Activated CD4-positive, CD25-positive, alpha-beta regulatory T cell treated with anti-CD3 and anti-CD28 coated beads, Interleukin-2, amount 50 U/mL, for 24 hours (primary cell): ENCODE results near the gene NAT10.
"Not testable (repeated sequence)": the region's sequence is repeated elsewhere in the genome, so short reads cannot be mapped to it uniquely, and the experiment has no call there.

Source experiments
- ATAC-seq, 2 donors: fragments of 150-1000 bp; cut with Tn5 transposase; one replicate each; pipeline ENCODE4 v1.10.0; 2021; ENCODE audit warnings: mild to moderate bottlenecking in 1 of 2, moderate library complexity in 1 of 2

NAT10 gene

DNA sequence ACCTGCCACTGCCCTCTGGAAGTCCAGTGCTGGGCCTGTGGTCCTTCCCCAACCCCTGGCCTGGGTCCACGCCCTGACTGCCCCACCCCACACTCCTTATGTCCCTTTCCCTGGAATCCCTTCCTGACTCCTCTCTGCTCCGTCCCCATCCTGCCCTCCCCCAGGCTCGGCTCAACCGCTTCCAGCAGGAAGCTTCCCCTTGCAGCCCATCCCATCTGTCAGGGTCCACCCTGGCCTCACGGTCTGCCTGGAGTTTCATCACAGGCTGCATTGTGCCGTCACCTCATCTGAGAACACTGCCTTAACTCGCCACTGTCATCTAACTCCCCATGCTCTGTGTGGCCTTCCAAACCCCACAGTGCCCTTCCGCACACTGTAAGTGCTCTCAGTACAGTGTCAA is 64.3 kb downstream of the NAT10 start:
- no peak for ATAC-seq

DNA sequence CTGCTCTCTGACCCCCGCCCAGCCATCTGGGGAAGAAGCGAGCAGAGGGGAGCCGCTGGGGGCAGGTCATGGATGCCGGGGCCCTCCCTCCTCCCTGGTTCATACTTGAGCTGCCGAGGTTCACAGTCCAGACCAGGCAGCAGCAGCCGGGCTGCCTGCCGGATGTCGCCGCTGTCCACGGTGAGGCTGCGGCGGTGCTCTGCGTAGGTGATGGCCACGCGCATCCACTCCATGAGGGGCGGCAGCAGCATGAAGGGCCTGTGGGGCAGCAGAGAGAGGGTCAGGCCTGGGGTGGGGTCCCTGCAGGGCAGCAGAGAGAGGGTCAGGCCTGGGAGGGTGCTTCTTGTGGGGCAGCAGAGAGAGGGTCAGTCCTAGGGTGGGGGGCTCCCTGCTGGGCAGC is 67.6 kb downstream of the NAT10 start:
- ATAC-seq, result no peak

DNA sequence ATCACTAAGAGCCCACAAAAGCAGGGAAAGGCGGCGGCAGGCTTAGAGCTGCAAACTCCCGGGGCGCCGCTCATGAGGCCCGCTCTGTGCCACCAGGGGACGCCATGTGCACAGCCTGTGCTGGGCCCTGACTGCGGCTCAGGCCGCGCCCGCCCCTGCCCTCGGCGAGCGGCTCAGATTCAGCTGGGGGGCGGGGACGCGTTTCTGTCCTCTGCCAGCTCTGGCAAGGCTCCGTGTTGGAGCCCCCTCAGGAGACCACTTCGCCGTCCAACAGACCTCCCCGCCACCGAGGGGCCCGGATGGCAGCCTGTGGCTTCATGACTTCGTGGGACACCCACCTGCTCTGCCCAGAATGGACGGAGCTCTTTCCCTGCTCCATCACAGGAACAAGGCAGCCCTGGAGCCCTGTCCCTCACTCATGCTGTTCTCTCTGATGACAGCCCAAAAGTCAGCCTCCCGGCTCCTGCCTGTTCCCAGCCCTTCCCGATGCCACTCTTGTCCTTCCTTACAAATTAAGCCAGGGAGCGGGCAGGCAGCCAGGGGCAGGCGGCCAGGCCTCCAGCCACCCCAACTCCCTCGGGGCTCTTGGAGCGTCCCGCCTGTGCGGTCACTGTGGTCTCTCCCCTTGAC is 69.1 kb downstream of the NAT10 start:
- peak; percentile 97 for ATAC-seq

DNA sequence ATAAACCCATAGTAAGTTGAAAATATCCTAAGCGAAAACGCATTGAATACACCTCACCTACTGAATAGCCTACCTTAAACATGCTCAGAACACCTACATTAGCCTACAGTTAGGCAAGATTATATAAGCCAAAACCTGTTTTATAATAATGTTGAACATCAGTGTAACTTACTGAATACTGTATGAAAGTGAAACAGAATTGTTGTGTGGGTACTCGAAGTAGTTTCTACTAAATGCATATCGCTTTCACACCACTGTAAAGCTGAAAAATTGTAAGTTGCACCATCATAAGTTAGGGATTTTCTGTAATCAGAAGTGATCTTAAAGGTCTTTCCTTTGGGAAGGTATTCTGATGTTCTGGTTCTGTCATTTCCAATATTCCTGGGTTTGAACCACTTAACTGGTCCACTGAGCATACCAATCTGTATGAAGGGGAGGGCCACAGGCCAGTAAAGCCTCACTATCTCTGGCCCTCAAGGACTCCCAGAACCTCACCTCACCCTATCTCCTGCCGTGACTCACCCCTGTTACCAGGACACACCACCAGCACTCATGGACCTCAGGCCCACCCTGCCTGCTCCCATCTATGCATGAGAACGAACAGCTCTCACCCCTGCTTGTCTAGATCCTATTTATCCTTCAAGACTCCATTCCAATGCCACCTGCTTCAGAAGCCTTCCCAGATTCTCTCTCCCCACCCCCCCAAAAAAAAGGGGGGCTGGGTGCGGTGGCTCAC is 70.0 kb downstream of the NAT10 start:
- ATAC-seq, result peak in 1 of 2 donors; percentile 26

DNA sequence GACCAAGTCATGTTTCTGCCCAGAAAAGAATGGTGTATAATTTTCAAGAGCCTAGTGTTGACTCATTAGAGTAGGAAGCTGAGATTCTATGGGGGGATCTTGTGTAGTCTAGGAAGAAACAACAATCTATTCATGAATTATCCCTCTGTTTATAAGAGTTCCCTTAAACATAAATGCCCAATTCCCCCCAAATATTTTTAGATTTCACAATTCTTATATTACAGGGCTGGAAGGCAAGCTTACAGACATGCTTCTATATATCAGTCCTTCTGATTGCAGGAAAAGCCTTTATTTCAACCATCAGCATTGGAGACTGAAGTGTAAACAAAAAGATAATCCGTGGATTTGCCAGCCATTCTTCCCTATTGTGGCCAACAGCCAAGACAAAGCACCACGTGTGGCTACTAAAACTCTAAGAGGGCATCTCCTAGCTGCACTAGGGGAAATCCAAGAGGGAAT is 71.4 kb downstream of the NAT10 start:
- ATAC-seq, result no peak

DNA sequence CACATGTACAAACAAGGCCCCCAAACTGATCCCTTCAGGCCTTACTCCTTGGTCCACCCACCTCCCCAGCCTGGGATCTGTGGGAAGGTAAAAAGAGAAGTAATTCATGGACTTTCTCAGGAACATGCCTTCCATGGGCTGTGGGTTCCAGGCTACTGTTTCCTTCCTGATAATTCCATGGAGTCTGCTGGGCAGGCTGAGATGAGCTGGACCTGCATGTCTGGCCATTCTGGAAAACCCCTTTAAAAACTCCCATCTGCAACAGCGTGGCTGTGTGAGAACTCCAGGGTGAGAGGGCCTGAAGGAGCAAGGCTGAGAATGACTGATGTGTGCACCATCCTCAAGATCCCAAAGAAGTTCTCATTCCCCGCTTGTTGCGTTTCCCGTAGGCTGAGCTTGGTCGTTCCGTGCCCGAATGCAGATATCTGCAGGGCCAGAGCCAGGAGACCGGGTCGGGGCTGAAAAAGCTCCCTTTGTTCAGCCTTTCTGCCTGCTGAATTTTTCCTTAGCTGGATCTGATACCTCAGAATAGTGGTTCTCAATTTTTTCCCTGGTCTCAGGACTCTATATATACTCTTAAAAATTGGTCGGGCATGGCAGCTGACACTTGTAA is 72.9 kb downstream of the NAT10 start:
- ATAC-seq, result no peak

DNA sequence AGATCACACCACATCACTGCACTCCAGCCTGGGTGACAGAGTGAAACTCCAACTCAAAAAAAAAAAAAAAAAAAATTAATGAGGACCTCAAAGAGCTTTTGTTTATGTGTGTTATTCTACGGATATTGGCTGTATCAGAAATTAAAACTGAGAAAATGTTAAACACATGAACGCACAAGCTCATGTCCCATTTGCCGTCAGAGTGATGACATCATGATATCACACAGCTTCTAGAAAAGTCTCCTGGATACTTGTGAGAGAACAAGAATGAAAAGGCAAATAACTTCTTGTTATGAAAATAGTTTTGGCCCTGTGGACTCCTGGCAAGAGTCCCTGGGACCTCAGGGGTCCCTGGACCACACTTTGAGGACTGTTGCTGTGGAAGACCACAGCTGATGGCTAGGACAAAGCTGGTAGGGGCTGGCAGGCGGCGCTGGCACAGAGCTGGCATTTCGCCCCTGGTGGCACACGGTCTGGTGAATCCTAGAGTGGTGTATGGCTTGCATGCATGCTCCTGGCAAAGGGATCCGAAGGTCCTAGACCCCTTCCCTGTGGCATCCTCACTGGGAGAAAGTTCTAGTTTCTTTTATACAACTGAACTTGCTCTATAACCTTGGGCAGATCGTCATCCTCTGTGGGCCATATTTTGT is 73.7 kb downstream of the NAT10 start:
- no peak for ATAC-seq

DNA sequence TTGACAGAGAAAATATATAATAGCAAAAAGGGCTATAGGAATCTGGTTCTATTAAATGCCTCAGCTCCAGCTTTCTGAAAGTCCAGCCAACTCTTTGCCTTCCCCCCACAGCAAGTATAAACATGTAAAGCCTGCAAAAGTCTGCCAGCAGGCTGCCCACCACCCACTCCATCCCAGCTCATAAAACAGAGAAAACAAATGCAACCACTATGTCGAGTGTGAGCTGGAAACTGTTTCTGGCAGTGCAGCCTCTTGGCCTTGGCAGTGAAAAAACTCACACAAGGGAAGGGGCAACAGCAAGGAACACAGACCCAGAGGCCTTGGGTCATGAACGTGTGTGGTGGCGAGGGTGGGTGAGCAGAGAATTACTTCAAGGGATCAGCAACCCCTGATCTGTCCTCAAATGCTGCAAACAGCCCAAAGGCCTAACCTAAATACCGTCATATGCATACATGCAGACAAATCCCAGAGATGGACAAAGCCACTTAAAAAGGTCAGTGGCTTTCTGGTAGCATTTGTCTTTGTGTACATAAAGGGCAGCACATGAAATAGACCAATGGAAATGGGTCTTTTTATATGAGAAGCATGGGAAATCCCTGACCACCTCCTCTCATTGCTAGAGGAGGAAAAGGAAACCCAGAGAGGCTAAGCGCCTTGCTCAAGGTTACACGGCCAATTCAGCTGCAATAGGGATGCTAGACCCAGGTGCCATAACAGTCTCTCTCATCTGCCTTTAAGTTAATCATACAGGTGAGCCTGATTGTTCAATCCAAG is 74.8 kb downstream of the NAT10 start:
- no peak for ATAC-seq

DNA sequence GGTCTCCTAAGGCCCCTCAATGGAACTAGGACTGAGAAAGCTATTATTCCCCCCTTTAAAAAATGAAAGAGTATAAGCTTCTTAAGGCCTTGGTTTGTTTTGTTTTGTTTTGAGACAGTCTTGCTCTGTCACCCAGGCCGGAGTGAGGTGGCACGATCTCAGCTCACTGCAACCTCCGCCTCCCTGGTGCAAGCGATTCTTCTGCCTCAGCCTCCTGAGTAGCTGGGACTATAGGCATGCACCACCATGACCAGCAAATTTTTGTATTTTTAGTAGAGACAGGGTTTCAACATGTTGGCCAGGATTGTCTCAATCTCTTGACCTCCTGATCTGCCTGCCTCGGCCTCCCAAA is 75.4 kb downstream of the NAT10 start:
- not testable (repeated sequence) for ATAC-seq

DNA sequence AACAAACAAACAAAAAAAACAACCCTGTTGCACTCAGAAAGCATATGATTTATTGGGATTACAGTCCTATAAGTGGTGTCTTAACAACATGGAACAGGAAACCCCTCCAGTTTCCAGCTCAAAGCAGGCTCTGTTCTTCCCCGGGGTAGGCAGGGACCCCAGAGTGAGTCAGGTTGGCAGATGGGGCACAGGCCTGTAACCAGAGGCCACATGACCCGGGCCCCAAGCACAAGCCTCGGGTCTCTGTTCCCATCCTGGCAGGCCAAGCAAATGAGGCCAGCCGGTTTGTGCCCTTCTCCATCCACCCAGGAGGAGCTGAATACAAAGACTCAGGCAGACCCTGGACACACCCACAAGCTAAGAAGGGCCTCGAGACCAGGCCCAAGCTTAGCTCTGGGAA is 75.8 kb downstream of the NAT10 start:
- no peak for ATAC-seq

DNA sequence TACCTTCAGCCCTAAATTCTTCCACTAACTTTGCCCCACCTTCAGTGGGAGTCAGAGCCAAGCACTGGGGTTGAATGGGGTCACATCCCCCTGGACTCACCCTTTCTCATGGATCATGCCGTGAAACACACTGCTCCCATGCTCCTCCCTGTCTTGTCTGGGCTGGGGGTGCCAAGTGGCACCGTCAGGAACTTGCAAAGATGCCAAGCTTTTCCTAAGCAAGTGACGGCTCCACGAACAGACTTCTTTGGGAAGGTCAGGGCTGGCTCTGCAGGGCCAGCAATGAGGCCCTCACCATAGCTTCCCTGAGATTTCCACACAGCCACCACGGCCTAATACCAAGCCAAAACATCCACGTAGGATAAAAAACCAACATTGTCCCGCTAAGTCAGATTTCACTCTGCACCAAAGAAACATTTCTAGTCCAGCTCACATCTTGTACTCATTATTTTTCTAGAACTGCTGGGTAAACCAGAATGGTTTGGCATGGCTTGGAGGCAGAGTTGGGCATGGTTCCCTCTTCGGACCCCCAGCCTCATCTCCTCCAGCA is 76.5 kb downstream of the NAT10 start:
- ATAC-seq, result no peak

DNA sequence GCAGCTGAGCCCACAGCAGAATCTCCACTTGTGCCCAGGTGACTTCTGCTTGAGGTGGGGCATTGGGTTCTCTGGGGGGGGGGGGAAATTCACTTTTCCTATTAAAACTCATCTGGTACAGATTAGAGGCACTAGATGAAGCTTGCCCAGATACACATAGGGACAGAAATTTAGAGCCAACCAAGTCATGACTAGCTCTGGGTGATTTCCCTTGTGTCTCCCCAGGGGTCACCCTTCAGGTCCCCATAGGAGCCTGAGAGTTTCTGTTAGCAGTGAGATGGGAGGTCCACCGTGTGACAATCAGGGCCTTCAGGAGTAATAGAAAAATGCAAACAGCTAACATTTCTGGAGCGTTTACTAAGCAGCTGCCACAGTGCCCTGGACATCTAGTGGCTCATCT is 77.0 kb downstream of the NAT10 start:
- ATAC-seq, result no peak

DNA sequence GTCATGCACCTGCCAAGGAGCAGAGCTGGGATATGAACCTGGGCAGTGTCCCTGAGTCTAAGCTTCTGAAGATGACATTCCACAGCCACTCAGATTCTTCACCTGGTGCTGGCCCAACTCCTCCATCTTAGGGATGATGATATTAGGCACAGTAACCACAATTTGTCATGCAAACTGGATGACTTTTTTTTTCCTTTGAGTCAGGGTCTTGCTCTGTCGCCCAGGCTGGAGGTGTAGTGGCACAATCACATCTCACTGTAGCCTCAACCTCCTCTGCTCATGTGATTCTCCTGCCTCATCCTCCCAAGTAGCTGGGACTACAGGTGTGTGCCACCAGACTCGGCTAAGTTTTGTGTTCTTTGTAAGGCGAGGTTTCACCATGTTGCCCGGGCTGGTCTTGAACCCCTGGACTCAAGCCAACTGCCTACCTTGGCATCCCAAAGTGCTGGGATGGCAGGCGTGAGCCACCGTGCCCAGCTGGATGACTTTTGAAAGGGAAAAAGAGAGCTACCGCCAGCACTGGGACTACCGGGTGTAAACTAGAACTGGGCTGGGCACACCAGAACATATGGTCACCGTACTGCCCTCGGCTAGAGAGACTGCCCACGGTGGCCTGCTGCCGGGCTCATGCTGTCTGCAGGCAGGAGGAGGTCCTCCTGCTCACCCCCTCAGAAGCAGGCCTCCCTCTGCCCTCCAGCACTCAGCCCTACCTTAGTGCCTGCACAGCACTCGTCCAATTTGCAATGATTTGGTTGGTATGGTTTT is 77.7 kb downstream of the NAT10 start:
- ATAC-seq, result peak in 1 of 2 donors; percentile 67

DNA sequence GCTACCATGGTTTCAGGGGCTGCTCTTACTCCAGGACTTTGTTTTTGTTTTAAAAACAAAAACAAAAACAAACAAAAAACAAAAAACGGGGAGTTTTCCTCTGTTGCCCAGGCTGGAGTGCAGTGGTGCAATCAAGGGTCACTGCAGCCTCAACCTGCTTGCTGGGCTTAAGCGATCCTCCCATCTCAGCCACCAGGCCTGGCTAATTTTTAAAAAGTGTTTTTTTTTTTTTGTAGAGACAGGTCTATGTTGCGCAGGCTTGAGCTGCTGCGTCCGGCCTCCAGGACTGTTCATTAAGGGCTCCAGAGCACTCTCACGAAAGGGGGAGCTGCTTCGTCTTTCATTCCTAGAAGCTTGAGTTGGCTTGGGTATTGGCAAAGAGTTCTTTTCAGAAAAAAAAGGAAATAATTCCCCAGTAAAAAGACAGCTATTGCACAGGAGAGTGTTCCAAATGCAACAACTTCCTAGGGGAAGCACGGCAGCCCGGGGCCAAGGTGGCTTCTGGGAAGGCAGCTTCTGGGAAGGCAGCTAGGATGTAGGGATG is 78.5 kb downstream of the NAT10 start:
- no peak for ATAC-seq

DNA sequence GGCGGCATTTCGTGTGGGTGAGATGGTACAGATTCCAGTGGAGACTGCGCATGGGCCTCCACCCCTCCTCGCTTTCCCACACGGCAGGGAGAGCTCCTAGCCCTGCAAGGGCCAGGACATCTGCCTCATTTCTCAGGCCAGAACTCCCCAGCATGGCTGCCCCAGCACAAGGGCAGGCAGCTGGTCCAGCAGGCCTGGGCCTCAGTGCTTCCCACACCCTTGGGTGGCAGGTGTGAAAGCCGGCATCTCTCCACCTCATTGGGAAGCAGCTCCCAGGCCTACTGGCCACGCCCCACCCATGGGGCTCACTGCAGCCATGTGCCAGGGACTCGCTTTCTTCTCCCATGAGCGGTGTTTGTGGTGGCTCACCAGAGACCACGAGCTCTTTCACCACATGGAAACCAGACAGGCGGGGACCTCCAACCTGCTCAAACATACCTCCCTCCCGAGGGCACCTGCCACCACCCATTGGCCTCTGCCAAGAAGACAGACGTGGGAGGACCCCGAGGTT is 79.1 kb downstream of the NAT10 start:
- no peak for ATAC-seq

DNA sequence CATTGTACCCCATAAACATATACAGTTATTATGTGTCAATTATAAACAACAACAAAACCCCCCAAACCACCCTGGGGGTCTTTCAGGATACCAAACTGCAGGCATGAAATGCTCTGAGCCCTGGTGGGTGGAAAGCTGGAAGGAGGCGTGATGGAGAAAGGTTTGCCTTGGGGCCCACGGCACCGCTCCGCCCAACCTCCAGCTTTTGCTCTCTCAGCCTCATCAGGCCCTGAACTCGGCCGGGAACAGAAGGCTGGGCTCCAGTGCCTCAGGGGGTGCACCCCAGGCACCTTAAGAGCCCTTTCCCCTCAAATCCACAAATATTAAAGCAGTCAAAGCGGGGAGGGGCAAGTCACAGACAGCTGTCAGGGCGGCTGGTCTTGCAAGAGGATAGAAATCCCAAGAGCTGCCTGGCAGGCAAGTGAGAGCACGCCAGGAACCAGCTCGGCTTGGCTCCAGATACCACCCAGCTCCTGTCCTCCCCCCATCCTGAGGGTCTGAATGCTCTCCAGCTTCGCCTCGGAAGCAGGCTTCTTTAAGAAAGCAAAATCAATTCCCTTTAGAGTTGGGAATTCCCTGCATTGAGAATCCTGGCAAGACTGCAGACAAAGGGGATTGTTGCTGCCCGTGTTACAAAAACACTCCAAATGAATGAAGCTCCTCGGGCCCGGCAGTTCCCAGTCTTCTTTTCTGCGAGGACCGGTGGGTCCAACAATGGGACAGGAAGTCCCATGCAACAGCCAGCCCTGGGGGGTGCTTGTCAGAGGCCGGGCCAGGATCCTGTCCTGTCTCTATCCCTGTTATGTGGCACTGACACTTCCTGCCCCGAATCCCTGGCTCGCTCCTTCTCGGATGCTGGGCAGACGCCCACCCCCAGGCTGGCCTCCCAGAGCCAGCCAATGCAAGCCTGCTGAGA is 80.8 kb downstream of the NAT10 start:
- no peak for ATAC-seq

DNA sequence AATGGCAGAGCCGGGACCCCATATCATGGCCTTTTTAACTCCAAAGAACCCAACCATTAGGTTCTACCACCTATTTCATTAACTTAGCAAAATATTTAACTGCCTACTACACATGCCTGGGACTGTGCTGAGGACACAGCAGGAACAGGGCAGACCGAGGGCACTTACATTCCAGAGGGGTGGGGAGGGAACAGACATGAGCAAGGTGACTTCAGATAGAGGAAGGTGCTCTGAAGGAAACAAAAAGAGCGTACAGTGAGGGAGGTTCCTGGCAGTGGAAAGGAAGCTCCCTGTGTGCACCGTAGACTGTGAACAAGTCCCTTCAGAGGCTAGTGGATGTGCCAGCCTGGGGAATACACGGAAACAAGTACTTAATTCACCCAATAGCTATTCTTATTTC is 82.8 kb downstream of the NAT10 start:
- ATAC-seq, result no peak

DNA sequence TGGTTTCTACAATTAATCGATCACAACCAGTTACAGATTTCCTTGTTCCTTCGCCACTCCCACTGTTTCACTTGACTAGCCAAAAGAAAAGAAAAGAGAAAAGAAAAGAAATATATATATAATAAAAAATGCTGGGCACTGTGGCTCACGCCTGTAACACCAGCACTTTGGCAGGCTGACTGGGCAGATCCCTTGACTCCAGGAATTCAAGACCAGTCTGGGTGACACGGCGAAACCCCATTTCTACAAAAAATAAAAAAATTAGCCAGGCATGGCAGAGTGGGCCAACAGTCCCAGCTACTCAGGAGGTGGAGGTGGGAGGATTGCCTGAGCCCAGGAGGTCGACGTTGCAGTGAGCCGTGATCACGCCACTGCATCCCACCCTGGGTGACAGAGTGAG is 83.8 kb downstream of the NAT10 start:
- ATAC-seq, result no peak

DNA sequence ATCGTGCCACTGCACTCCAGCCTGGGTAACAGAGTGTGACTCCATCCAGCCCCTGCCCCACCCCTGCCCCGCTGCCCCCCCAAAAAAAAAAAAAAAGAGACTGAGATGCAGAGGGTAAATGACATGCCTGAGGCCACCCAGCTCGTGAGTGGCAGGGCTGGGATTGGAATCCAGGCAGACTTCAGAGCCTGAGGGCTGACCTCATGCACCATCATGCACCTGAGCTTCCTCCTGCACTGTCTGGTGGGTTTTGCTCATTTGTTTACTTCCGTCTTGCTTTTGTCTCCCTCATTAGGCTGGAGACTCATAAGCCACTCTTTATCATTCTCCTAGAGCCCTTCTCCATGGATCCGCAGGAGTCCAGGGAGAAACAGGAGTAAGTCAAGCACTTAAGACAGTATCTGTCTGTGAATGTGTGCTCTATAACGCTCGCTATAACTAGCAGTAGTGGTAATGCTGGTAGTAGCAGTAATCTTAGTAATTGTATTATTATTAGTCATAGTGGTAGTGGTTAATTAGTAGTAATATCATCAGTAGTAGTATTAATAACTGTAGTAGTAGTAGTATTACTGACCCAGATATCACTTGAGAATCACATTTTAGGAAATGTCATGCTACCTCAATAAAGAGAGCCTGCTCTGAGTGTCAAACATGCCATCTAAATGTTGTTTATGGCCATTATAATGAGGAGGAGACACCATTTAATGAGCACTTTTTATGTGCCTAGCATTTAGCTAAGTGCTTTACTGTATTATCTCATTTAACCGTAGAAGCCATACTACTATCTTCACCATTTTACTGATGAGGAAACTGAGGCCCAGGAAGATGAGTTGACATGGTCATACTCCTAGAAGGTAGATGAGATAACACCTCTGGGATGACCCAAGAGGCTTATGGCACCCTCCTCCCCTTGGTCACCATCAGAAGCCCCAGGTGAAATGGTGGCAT is 85.0 kb downstream of the NAT10 start:
- ATAC-seq, result peak; percentile 55 to 70
